K562 (cell line): Measurements from ENCODE around the gene APBA2. TPM values are rescaled to one million over a fixed set of nuclear protein-coding genes. Genes with fewer than 3 reads are reported as not detected.

Experiments used
- HLTF ChIP-seq: fragments of 450-650 bp; IDR thresholded peaks from 2 replicates; pipeline ENCODE4 v1.6.1; 2016
- MIER1 ChIP-seq: fragments of 450-650 bp; IDR thresholded peaks from 2 replicates; pipeline ENCODE4 v1.6.1; 2016; ENCODE audit warnings: antibody characterized with exemption, mild to moderate bottlenecking, low read depth
- NFXL1 ChIP-seq: fragments of 450-650 bp; formaldehyde crosslinking; IDR thresholded peaks from 2 replicates; pipeline ENCODE4 v1.4.0; 2021; ENCODE audit warnings: mild to moderate bottlenecking
- NR1H2 ChIP-seq: sonication (generic); formaldehyde crosslinking; IDR thresholded peaks from 2 replicates; pipeline ENCODE4 v1.4.0; 2020; ENCODE audit warnings: mild to moderate bottlenecking, missing genetic modification reagents
- NR2C1 ChIP-seq, 2 experiments: fragments of 450-650 bp; IDR thresholded peaks; 2 replicates each; pipeline ENCODE4 v1.6.1; 2017; ENCODE audit warnings: mild to moderate bottlenecking in 2 of 2, antibody characterized with exemption in 1 of 2, inconsistent platforms in 1 of 2, missing compliant biosample characterization in 1 of 2, missing genetic modification characterization in 1 of 2
- PHTF2 ChIP-seq: fragments of 250-450 bp; sonication (Bioruptor Pico); IDR thresholded peaks from 2 replicates; pipeline ENCODE4 v1.5.0; 2021; ENCODE audit warnings: mild to moderate bottlenecking
- SIX5 ChIP-seq, 2 experiments: IDR thresholded peaks; 2 replicates each; pipeline ENCODE4 v1.6.1; 2011; ENCODE audit warnings: low read length in 2 of 2, borderline replicate concordance in 1 of 2, low read depth in 1 of 2, mild to moderate bottlenecking in 1 of 2, moderate library complexity in 1 of 2; ENCODE audit not compliant: insufficient read depth in 1 of 2
- TFAM ChIP-seq: fragments of 250-450 bp; sonication (Bioruptor Pico); conservative IDR thresholded peaks from 2 replicates; pipeline ENCODE4 v1.5.0; 2021; ENCODE audit warnings: mild to moderate bottlenecking, moderate library complexity
- ZBTB17 ChIP-seq: fragments of 450-650 bp; formaldehyde crosslinking; IDR thresholded peaks from 2 replicates; pipeline ENCODE4 v1.4.0; 2020; ENCODE audit warnings: mild to moderate bottlenecking
- ZC3H8 ChIP-seq: fragments of 450-650 bp; IDR thresholded peaks from 2 replicates; pipeline ENCODE4 v1.6.1; 2017
- ZNF121 ChIP-seq: sonication (generic); formaldehyde crosslinking; conservative IDR thresholded peaks from 2 replicates; pipeline ENCODE4 v1.8.0; 2022; ENCODE audit warnings: missing genetic modification reagents
- ZNF143 ChIP-seq: sonication (generic); formaldehyde crosslinking; IDR thresholded peaks from 2 replicates; pipeline ENCODE4 v1.9.0; 2022; ENCODE audit warnings: mild to moderate bottlenecking, missing genetic modification reagents
- ZNF707 ChIP-seq: fragments of 250-450 bp; sonication (Bioruptor Pico); conservative IDR thresholded peaks from 2 replicates; pipeline ENCODE4 v1.8.0; 2022; ENCODE audit warnings: inconsistent platforms, mild to moderate bottlenecking, moderate library complexity
- ZNF778 ChIP-seq: fragments of 450-650 bp; formaldehyde crosslinking; IDR thresholded peaks from 2 replicates; pipeline ENCODE4 v1.4.0; 2020; ENCODE audit warnings: mild to moderate bottlenecking, moderate library complexity
- polyA plus RNA-seq, 8 experiments: library from polyadenylated mRNA; depleted of rRNA in 4 of 8; stranded (reverse) in 5 of 8; unstranded in 3 of 8; fragments of >200 nt; fragmentation: Nextera tagmentation in 2 of 8; fragmentation: Illumina TruSeq in 1 of 8; extraction: Ambion mirVana in 2 of 8; extraction: Trizol in 1 of 8; gene quantifications; 2 replicates each; pipeline versions ENCODE4 v1.2.1 to v1.2.3, GENCODE V29; 2011 to 2014; ENCODE audit warnings: inconsistent platforms in 1 of 8, missing spikeins in 1 of 8
- total RNA-seq, 7 experiments: library from RNA; depleted of rRNA in 6 of 7; stranded (reverse); fragments of >200 nt in 6 of 7; fragmentation: Illumina TruSeq in 2 of 7; extraction: Trizol in 2 of 7; gene quantifications; 2 replicates each; pipeline versions ENCODE4 v1.2.1 to v1.2.3, GENCODE V29; 2011 to 2021; ENCODE audit warnings: low replicate concordance in 1 of 7
- TF ChIP-seq, protein P1 (sequence below), 2 experiments: IDR thresholded peaks in 1 of 2; conservative IDR thresholded peaks in 1 of 2; 2 replicates each; pipeline ENCODE4 v1.6.1; 2016; ENCODE audit warnings: low read depth in 2 of 2, mild to moderate bottlenecking in 1 of 2, missing compliant biosample characterization in 1 of 2, missing genetic modification characterization in 1 of 2, moderate library complexity in 1 of 2
- TF ChIP-seq, protein P2 (sequence below), 2 experiments: fragments of 150-350 bp in 1 of 2; IDR thresholded peaks; 2 replicates each; pipeline ENCODE4 v1.6.1; 2012 to 2016; ENCODE audit warnings: low read depth in 2 of 2, low read length in 2 of 2, mild to moderate bottlenecking in 1 of 2, moderate library complexity in 1 of 2
- TF ChIP-seq, protein P3 (sequence below): fragments of 250-450 bp; sonication (Bioruptor Pico); IDR thresholded peaks from 2 replicates; pipeline ENCODE4 v1.5.0; 2021; ENCODE audit warnings: mild to moderate bottlenecking, moderate library complexity

Gene APBA2
- total and polyA plus RNA-seq, 9 of the 15 experiments (the other 6 are each of a cell fraction or from before 2014, with no cell fraction given), result 0.24 to 40.9 (median 25.2) TPM

DNA sequence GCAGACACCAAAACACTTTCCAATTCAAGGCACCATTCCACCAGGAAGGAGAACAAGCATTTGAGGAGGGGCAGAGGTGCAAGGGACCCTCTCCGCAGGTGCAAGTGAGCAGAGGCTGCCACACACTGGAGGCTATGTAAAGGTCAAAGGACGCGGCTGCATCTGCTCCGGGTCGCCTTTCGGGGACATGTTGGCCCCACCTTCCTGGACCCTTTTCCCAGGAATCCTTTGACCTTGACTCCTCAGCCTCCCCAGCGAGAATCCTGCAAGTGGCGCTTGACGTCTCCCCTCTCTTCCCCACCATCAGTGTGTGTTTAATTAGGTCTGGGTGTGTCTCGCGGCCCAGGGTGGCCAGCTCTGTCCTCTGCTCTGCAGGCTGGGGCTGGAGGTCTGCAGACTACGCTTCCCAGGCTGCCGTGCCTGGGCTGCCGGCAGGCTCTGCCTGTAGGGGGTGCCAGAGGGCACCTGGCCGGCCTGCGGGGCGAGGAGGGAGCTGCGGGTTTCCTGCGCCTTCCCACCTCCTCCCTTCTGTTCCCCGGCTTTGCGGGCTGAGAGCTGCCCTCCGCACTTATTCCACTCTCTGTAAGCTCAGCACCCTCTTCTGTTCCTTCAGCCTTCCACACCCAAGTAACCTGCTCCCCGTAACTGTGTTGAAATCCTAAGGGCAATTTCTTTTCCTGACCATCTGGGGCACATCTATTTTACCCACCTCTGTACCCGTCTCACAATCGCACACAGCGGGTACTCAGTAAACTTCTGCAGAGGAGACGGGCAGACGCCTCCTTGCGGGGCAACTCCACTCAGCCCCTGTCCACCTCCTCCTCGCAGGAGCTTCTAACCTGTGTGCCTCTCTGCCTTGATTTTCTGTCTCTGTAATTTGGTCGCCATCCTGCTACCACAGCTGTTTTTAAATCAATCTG, 254.0 kb downstream of the APBA2 start (continued):
- TF ChIP-seq, protein P1, sequence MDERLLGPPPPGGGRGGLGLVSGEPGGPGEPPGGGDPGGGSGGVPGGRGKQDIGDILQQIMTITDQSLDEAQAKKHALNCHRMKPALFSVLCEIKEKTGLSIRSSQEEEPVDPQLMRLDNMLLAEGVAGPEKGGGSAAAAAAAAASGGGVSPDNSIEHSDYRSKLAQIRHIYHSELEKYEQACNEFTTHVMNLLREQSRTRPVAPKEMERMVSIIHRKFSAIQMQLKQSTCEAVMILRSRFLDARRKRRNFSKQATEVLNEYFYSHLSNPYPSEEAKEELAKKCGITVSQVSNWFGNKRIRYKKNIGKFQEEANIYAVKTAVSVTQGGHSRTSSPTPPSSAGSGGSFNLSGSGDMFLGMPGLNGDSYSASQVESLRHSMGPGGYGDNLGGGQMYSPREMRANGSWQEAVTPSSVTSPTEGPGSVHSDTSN (CRISPR knock-in tag; IDR thresholded peaks at IDR 0.05; ENCODE audit: low read depth), result no peak
- TF ChIP-seq, protein P1 (tag; conservative IDR thresholded peaks at IDR 0.05; ENCODE audit: low read depth), result no peak
- TF ChIP-seq, protein P2, sequence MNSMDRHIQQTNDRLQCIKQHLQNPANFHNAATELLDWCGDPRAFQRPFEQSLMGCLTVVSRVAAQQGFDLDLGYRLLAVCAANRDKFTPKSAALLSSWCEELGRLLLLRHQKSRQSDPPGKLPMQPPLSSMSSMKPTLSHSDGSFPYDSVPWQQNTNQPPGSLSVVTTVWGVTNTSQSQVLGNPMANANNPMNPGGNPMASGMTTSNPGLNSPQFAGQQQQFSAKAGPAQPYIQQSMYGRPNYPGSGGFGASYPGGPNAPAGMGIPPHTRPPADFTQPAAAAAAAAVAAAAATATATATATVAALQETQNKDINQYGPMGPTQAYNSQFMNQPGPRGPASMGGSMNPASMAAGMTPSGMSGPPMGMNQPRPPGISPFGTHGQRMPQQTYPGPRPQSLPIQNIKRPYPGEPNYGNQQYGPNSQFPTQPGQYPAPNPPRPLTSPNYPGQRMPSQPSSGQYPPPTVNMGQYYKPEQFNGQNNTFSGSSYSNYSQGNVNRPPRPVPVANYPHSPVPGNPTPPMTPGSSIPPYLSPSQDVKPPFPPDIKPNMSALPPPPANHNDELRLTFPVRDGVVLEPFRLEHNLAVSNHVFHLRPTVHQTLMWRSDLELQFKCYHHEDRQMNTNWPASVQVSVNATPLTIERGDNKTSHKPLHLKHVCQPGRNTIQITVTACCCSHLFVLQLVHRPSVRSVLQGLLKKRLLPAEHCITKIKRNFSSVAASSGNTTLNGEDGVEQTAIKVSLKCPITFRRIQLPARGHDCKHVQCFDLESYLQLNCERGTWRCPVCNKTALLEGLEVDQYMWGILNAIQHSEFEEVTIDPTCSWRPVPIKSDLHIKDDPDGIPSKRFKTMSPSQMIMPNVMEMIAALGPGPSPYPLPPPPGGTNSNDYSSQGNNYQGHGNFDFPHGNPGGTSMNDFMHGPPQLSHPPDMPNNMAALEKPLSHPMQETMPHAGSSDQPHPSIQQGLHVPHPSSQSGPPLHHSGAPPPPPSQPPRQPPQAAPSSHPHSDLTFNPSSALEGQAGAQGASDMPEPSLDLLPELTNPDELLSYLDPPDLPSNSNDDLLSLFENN (IDR thresholded peaks at IDR 0.05; ENCODE audit: low read depth in 2 of 2, low read length in 2 of 2), result no peak
- TF ChIP-seq ZNF143 (no peak), ZNF121 (no peak), SIX5 (IDR thresholded peaks at IDR 0.05; ENCODE audit: borderline replicate concordance in 1 of 2, insufficient read depth in 1 of 2, low read depth in 1 of 2, low read length in 2 of 2) (no peak), ZNF707 (CRISPR knock-in tag) (no peak), MIER1 (no peak), NFXL1 (CRISPR knock-in tag) (no peak), TFAM (CRISPR knock-in tag) (no peak), NR1H2 (CRISPR knock-in tag) (no peak), HLTF (no peak), PHTF2 (no peak), NR2C1 (IDR thresholded peaks at IDR 0.05) (peak; percentile 42; the same call in 1 of the 2 replicates), NR2C1 (tag; IDR thresholded peaks at IDR 0.05) (peak; percentile 48; the same call in 1 of the 2 replicates), ZBTB17 (peak; percentile 90), ZC3H8 (no peak), ZNF778 (CRISPR knock-in tag) (no peak)
- TF ChIP-seq, protein P3, sequence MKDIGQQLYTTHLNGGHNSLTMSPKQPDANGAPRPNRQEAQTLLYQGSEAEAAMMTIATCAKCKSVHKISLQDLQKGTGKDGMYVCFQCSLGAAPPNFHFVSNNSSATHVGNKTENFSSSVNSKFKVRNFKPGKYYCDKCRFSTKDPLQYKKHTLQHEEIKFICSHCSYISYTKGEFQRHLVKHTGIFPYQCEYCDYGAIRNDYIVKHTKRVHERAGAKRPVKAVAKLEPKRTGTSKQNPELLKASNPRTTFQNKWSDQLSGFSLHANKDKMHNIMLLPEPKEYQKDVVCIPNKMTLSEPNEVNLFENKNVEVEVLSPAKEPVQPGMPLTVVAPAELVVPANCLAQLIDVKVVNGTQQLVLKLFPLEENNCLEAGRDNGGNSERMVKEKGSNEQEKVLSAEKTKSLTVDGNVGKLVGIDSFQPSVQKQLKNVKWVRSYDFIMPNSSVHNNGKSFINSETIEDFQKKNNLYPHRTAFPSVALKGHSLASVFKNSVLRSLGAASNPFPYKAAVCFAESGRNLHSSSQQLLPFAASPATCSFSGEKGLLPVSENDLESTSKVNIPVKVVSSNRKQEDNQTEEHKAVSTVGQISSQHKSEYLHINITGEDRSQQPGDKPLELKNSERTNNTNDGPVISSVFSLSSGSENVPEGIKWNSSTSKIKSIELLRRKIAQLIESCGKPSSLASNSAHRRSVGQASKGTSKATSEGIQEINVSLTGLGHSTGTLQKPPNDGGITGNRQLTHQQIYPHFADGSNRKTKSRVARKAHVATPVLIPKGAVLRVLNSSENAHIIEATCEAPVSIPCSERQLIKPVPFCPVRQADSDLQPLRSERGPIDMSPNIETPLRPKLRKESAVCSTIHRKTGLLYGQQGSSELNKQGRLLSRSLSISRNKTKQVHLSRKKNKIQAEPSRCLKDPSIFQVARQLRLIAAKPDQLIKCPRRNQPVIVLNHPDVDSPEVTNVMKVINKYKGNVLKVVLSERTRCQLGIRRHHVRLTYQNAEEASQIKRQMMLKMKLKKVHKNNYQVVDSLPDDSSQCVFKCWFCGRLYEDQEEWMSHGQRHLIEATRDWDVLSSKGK (CRISPR knock-in tag), result no peak
